Liver (tissue), 9 donors: ENCODE results near the gene CAMK1G. TPM values are rescaled to one million over a fixed set of nuclear protein-coding genes. Genes with fewer than 3 reads are reported as not detected.

Experiments
- DNase-seq: peaks from one replicate; pipeline ENCODE4 v3.0.0-alpha.2; 2017; ENCODE audit warnings: low spot score
- H3K27ac ChIP-seq, 2 donors: one replicate each; pipeline ENCODE4 v1.7.0; 2013; ENCODE audit warnings: inconsistent platforms in 2 of 2, low read length in 2 of 2, control low read depth in 1 of 2, low read depth in 1 of 2, mild to moderate bottlenecking in 1 of 2
- H3K27me3 ChIP-seq, 4 donors: one replicate each; pipeline versions ENCODE4 v1.6.1 to v1.7.0; 2013; ENCODE audit warnings: low read length in 3 of 4, inconsistent platforms in 1 of 4, mild to moderate bottlenecking in 1 of 4, moderate library complexity in 1 of 4; ENCODE audit not compliant: control insufficient read depth in 4 of 4, insufficient read depth in 4 of 4
- H3K36me3 ChIP-seq, 4 donors: one replicate each; pipeline versions ENCODE4 v1.6.1 to v1.7.0; 2013; ENCODE audit warnings: low read length in 3 of 4, mild to moderate bottlenecking in 3 of 4, low read depth in 1 of 4, moderate library complexity in 1 of 4; ENCODE audit not compliant: control insufficient read depth in 4 of 4, insufficient read depth in 3 of 4
- H3K4me1 ChIP-seq, 4 donors: one replicate each; pipeline versions ENCODE4 v1.6.1 to v1.7.0; 2013; ENCODE audit warnings: low read length in 3 of 4, mild to moderate bottlenecking in 3 of 4, moderate library complexity in 1 of 4; ENCODE audit not compliant: control insufficient read depth in 4 of 4, insufficient read depth in 4 of 4
- H3K4me3 ChIP-seq, 3 donors: one replicate each; pipeline versions ENCODE4 v1.6.1 to v1.7.0; 2013; ENCODE audit warnings: low read length in 3 of 3, control low read depth in 1 of 3, low read depth in 1 of 3, mild to moderate bottlenecking in 1 of 3
- H3K9ac ChIP-seq, 2 donors: one replicate each; pipeline ENCODE4 v1.7.0; 2013; ENCODE audit warnings: low read length in 2 of 2, mild to moderate bottlenecking in 2 of 2, moderate library complexity in 2 of 2, control low read depth in 1 of 2, low read depth in 1 of 2
- H3K9me3 ChIP-seq, 4 donors: one replicate each; pipeline versions ENCODE4 v1.6.1 to v1.7.0; 2013; ENCODE audit warnings: low read length in 3 of 4; ENCODE audit not compliant: control insufficient read depth in 4 of 4
- EGR1 ChIP-seq, 2 donors: IDR thresholded peaks; 2 replicates each; pipeline ENCODE4 v1.6.1; 2016 to 2018; ENCODE audit warnings: antibody characterized with exemption in 2 of 2, low read depth in 2 of 2
- FOXA1 ChIP-seq: IDR thresholded peaks from 2 replicates; pipeline ENCODE4 v1.6.1; 2016; ENCODE audit warnings: antibody characterized with exemption
- FOXA2 ChIP-seq: IDR thresholded peaks from 2 replicates; pipeline ENCODE4 v1.6.1; 2016; ENCODE audit warnings: antibody characterized with exemption
- GABPA ChIP-seq, 2 donors: IDR thresholded peaks in 1 of 2; conservative IDR thresholded peaks in 1 of 2; 2 replicates each; pipeline ENCODE4 v1.6.1; 2016; ENCODE audit warnings: antibody characterized with exemption in 2 of 2, mild to moderate bottlenecking in 1 of 2, moderate library complexity in 1 of 2
- HNF4G ChIP-seq: IDR thresholded peaks from 2 replicates; pipeline ENCODE4 v1.6.1; 2016; ENCODE audit warnings: antibody characterized with exemption
- JUND ChIP-seq, 2 donors: IDR thresholded peaks; 2 replicates each; pipeline ENCODE4 v1.6.1; 2016; ENCODE audit warnings: antibody characterized with exemption in 2 of 2
- NR2F2 ChIP-seq: IDR thresholded peaks from 2 replicates; pipeline ENCODE4 v1.6.1; 2016; ENCODE audit warnings: antibody characterized with exemption
- RAD21 ChIP-seq, 2 donors: IDR thresholded peaks; 2 replicates each; pipeline ENCODE4 v1.6.1; 2016; ENCODE audit warnings: antibody characterized with exemption in 2 of 2, mild to moderate bottlenecking in 2 of 2
- RXRA ChIP-seq, 2 donors: IDR thresholded peaks; 2 replicates each; pipeline ENCODE4 v1.6.1; 2017 to 2018; ENCODE audit warnings: antibody characterized with exemption in 2 of 2, mild to moderate bottlenecking in 1 of 2
- SP1 ChIP-seq: IDR thresholded peaks from 2 replicates; pipeline ENCODE4 v1.6.1; 2018; ENCODE audit warnings: antibody characterized with exemption, mild to moderate bottlenecking
- TAF1 ChIP-seq: conservative IDR thresholded peaks from 2 replicates; pipeline ENCODE4 v1.6.1; 2016; ENCODE audit warnings: antibody characterized with exemption, mild to moderate bottlenecking
- YY1 ChIP-seq: IDR thresholded peaks from 2 replicates; pipeline ENCODE4 v1.6.1; 2016; ENCODE audit warnings: antibody characterized with exemption, mild to moderate bottlenecking
- WGBS: extraction: QIAGEN DNeasy Blood & Tissue Kit; methylation state at CpG from one replicate; pipeline ENCODE4 v1.1.7; 2013; 5-methylcytosine and 5-hydroxymethylcytosine counted together
- polyA plus RNA-seq, 2 donors: library from polyadenylated mRNA; stranded (reverse) in 1 of 2; unstranded in 1 of 2; fragments of 200-250 nt in 1 of 2; fragments of >200 nt in 1 of 2; fragmentation: Nextera tagmentation in 1 of 2; extraction: Ambion mirVana in 1 of 2; gene quantifications; one replicate each; pipeline versions ENCODE4 v1.2.1 to v1.2.3, GENCODE V29; 2013 to 2015
- total RNA-seq, 2 donors: library from RNA; depleted of rRNA; stranded (reverse); fragments of >200 nt; gene quantifications; one replicate each; pipeline ENCODE4 v1.2.3, GENCODE V29; 2014
- TF ChIP-seq, protein P1 (sequence below): IDR thresholded peaks from 2 replicates; pipeline ENCODE4 v1.6.1; 2016; ENCODE audit warnings: antibody characterized with exemption
- TF ChIP-seq, protein P2 (sequence below): IDR thresholded peaks from 2 replicates; pipeline ENCODE4 v1.6.1; 2016; ENCODE audit warnings: antibody characterized with exemption
- TF ChIP-seq, protein P3 (sequence below): IDR thresholded peaks from 2 replicates; pipeline ENCODE4 v1.6.1; 2016; ENCODE audit warnings: antibody characterized with exemption
- TF ChIP-seq, protein P4 (sequence below): fragments of 150-350 bp; IDR thresholded peaks from 2 replicates; pipeline ENCODE4 v1.5.1; 2017; ENCODE audit warnings: improper control_type of control experiment, low read depth, low read length; ENCODE audit not compliant: missing input control
- TF ChIP-seq, protein P5 (sequence below): IDR thresholded peaks from 2 replicates; pipeline ENCODE4 v1.6.1; 2016; ENCODE audit warnings: antibody characterized with exemption, mild to moderate bottlenecking
- donor health status: healthy.
- donor health status: healthy.
- donor health status: healthy.
- donor health status: healthy.
- donor health status: healthy.

Gene CAMK1G
- total and polyA plus RNA-seq, 4 donors, result 0.03 to 0.25 (median 0.14) TPM; not detected in 1

DNA sequence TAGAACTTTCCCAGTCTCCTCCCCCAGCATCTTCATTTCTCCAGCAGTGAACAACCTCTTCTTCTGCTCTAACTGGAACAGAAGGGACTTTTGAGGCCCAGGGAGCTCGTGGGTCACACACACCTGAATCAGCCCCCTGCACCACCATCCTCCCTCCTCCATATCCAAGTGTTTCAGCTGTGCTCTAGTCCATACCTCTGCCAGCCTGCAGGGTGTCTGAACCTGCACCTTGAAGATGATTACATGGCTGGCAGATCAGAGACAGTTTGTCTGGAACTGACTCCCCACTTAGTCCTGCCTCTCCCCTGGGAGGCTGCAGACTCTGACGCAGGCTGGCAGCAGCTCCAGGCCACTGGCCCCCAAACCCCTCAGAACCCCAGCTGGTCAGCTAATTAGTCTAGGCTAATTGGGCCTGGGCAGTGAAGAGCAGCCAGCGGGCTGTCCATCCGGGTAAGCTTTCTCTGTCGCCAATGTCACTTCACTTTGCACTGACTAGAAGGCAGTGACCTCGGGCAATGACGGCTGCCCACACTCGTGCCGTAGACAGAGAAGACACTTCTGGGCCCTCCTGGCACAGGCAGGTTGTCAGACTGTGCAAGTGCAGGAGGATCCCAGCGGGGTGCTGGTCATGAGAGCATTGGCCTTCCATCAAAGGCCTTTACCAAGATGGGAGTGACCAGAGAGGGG, 12.2 kb downstream of the CAMK1G start (continued):
- TF ChIP-seq, protein P1, sequence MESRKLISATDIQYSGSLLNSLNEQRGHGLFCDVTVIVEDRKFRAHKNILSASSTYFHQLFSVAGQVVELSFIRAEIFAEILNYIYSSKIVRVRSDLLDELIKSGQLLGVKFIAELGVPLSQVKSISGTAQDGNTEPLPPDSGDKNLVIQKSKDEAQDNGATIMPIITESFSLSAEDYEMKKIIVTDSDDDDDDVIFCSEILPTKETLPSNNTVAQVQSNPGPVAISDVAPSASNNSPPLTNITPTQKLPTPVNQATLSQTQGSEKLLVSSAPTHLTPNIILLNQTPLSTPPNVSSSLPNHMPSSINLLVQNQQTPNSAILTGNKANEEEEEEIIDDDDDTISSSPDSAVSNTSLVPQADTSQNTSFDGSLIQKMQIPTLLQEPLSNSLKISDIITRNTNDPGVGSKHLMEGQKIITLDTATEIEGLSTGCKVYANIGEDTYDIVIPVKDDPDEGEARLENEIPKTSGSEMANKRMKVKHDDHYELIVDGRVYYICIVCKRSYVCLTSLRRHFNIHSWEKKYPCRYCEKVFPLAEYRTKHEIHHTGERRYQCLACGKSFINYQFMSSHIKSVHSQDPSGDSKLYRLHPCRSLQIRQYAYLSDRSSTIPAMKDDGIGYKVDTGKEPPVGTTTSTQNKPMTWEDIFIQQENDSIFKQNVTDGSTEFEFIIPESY, result no peak
- TF ChIP-seq NR2F2, result no peak
- TF ChIP-seq JUND (IDR thresholded peaks at IDR 0.05), result no peak
- TF ChIP-seq EGR1 (IDR thresholded peaks at IDR 0.05; ENCODE audit: low read depth in 2 of 2), result no peak
- TF ChIP-seq GABPA (IDR thresholded peaks at IDR 0.05 in 1 of 2, conservative IDR thresholded peaks at IDR 0.05 in 1 of 2), result no peak

DNA sequence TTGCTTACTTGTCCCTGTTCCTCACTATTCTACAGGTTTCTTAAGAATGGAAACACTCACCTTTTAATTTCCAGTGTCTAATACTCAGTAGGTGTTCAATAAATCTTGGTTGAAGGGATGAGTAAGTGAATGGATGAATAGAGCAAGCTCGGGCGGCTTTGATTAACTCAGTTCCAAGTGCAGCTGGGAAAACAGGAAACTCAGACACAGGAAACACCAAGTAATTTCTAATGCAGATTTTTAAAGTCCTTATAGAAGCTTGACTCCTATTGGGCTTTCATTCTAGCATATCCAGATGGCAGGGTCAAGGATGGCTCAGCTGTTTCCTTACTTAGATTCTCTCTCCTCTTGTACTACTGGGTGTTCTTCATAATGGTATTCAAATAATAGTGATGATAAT, 14.0 kb downstream of the CAMK1G start:
- Histone ChIP-seq H3K36me3 (no peaks in the 10 kb centered on the region), H3K27ac (no peak overlapping the region), H3K4me1 (no peaks in the 10 kb centered on the region), H3K9ac (no peak overlapping the region), H3K9me3 (no peaks in the 10 kb centered on the region), H3K4me3 (no peak overlapping the region), H3K27me3 (no peaks in the 10 kb centered on the region)
- no peak for DNase-seq
- no peak for TF ChIP-seq SP1
- TF ChIP-seq FOXA1, result no peak
- TF ChIP-seq FOXA2, result no peak
- TF ChIP-seq, protein P1, result no peak
- no peak for TF ChIP-seq HNF4G
- no peak for TF ChIP-seq EGR1 (IDR thresholded peaks at IDR 0.05; ENCODE audit: low read depth in 2 of 2)
- TF ChIP-seq, protein P2, sequence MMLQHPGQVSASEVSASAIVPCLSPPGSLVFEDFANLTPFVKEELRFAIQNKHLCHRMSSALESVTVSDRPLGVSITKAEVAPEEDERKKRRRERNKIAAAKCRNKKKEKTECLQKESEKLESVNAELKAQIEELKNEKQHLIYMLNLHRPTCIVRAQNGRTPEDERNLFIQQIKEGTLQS, result no peak
- TF ChIP-seq, protein P3, sequence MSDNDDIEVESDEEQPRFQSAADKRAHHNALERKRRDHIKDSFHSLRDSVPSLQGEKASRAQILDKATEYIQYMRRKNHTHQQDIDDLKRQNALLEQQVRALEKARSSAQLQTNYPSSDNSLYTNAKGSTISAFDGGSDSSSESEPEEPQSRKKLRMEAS, result no peak
- no peak for TF ChIP-seq GABPA (IDR thresholded peaks at IDR 0.05 in 1 of 2, conservative IDR thresholded peaks at IDR 0.05 in 1 of 2)
- no peak for TF ChIP-seq TAF1
- no peak for TF ChIP-seq RAD21 (IDR thresholded peaks at IDR 0.05)
- TF ChIP-seq RXRA (IDR thresholded peaks at IDR 0.05), result no peak
- TF ChIP-seq NR2F2, result no peak
- TF ChIP-seq, protein P4, sequence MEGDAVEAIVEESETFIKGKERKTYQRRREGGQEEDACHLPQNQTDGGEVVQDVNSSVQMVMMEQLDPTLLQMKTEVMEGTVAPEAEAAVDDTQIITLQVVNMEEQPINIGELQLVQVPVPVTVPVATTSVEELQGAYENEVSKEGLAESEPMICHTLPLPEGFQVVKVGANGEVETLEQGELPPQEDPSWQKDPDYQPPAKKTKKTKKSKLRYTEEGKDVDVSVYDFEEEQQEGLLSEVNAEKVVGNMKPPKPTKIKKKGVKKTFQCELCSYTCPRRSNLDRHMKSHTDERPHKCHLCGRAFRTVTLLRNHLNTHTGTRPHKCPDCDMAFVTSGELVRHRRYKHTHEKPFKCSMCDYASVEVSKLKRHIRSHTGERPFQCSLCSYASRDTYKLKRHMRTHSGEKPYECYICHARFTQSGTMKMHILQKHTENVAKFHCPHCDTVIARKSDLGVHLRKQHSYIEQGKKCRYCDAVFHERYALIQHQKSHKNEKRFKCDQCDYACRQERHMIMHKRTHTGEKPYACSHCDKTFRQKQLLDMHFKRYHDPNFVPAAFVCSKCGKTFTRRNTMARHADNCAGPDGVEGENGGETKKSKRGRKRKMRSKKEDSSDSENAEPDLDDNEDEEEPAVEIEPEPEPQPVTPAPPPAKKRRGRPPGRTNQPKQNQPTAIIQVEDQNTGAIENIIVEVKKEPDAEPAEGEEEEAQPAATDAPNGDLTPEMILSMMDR, result no peak
- TF ChIP-seq YY1, result no peak
- TF ChIP-seq, protein P5, sequence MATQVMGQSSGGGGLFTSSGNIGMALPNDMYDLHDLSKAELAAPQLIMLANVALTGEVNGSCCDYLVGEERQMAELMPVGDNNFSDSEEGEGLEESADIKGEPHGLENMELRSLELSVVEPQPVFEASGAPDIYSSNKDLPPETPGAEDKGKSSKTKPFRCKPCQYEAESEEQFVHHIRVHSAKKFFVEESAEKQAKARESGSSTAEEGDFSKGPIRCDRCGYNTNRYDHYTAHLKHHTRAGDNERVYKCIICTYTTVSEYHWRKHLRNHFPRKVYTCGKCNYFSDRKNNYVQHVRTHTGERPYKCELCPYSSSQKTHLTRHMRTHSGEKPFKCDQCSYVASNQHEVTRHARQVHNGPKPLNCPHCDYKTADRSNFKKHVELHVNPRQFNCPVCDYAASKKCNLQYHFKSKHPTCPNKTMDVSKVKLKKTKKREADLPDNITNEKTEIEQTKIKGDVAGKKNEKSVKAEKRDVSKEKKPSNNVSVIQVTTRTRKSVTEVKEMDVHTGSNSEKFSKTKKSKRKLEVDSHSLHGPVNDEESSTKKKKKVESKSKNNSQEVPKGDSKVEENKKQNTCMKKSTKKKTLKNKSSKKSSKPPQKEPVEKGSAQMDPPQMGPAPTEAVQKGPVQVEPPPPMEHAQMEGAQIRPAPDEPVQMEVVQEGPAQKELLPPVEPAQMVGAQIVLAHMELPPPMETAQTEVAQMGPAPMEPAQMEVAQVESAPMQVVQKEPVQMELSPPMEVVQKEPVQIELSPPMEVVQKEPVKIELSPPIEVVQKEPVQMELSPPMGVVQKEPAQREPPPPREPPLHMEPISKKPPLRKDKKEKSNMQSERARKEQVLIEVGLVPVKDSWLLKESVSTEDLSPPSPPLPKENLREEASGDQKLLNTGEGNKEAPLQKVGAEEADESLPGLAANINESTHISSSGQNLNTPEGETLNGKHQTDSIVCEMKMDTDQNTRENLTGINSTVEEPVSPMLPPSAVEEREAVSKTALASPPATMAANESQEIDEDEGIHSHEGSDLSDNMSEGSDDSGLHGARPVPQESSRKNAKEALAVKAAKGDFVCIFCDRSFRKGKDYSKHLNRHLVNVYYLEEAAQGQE, result no peak
- TF ChIP-seq JUND (IDR thresholded peaks at IDR 0.05), result no peak
- WGBS, result 79% methylated on average over 2 of the region's 2 CpGs
